Measurements from ENCODE around the gene UBE2O. TPM values are rescaled to one million over a fixed set of nuclear protein-coding genes. Genes with fewer than 3 reads are reported as not detected.

UBE2O gene
- total RNA-seq, 1 donor from 2014 or later, result 25.8 TPM

DNA sequence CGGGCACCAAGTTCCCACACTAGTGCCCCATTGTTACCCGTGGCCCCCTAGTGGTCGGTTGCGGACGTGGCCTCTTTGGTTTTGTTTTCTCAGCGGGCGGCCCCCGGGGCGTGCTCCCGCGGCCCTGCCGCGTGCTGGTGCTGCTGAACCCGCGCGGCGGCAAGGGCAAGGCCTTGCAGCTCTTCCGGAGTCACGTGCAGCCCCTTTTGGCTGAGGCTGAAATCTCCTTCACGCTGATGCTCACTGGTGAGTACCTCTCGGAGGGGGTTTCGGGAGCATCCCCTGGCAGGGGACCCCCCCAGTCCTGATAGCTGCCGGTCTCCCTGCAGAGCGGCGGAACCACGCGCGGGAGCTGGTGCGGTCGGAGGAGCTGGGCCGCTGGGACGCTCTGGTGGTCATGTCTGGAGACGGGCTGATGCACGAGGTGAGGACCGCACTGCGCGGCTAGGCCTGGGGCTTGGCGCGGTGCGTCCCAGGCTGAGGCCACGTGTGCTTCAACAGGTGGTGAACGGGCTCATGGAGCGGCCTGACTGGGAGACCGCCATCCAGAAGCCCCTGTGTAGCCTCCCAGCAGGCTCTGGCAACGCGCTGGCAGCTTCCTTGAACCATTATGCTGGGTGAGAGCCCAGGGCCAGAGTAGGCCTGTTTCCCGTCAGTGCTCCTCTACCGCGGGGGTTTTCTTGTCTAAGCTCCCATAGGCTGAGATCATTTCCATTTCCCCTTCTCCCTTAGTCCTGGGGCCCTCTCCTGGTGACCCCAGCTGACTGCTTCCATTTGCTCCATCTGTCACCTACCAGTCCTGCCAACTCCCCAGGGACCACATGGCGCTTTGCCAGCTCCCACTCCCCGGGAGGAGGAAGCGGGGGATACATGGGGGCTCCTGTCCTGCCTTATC is 66.8 kb downstream of the UBE2O start:
- peaks cover 5% of the 10 kb centered on the region for H3K36me3 Mint-ChIP-seq (ENCODE audit: low read depth, unreplicated experiment)
- Histone ChIP-seq H4K20me1 (ENCODE audit: insufficient read depth, low read length) (peaks cover 50% of the 10 kb centered on the region), H3K27me3 (ENCODE audit: insufficient read depth, low read length) (no peaks in the 10 kb centered on the region), H3K4me1 (ENCODE audit: insufficient read depth, low read length) (peaks cover 43% of the 10 kb centered on the region), H3K9me3 (ENCODE audit: insufficient read depth, low read depth, low read length) (no peaks in the 10 kb centered on the region), H3K9ac (ENCODE audit: low read length) (peak overlapping the region; percentile 99), H2AFZ (ENCODE audit: low read depth, low read length) (no peak overlapping the region), H3K79me2 (ENCODE audit: insufficient read depth, low read length) (peaks cover 64% of the 10 kb centered on the region), H3K27ac (ENCODE audit: low read depth, low read length) (peak overlapping the region; percentile 99), H3K36me3 (ENCODE audit: insufficient read depth, low read length) (peaks cover 23% of the 10 kb centered on the region), H3K4me3 (ENCODE audit: insufficient read depth, low read depth, low read length) (peak overlapping the region; percentile 86), H3K4me2 (ENCODE audit: low read length) (peak overlapping the region; percentile 86)
- peak overlapping the region; percentile 78 for H3K4me3 Mint-ChIP-seq (ENCODE audit: unreplicated experiment)
- H3K9me3 Mint-ChIP-seq (ENCODE audit: unreplicated experiment), result no peaks in the 10 kb centered on the region
- H3K27ac Mint-ChIP-seq (ENCODE audit: unreplicated experiment), result peak overlapping the region; percentile 88
- H3K27me3 Mint-ChIP-seq (ENCODE audit: low read depth, unreplicated experiment), result no peaks in the 10 kb centered on the region
- TF ChIP-seq, protein P1, sequence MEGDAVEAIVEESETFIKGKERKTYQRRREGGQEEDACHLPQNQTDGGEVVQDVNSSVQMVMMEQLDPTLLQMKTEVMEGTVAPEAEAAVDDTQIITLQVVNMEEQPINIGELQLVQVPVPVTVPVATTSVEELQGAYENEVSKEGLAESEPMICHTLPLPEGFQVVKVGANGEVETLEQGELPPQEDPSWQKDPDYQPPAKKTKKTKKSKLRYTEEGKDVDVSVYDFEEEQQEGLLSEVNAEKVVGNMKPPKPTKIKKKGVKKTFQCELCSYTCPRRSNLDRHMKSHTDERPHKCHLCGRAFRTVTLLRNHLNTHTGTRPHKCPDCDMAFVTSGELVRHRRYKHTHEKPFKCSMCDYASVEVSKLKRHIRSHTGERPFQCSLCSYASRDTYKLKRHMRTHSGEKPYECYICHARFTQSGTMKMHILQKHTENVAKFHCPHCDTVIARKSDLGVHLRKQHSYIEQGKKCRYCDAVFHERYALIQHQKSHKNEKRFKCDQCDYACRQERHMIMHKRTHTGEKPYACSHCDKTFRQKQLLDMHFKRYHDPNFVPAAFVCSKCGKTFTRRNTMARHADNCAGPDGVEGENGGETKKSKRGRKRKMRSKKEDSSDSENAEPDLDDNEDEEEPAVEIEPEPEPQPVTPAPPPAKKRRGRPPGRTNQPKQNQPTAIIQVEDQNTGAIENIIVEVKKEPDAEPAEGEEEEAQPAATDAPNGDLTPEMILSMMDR (IDR thresholded peaks at IDR 0.05; ENCODE audit: insufficient read depth, low read depth, low read length), result peak; percentile 65
- no peak for TF ChIP-seq EZH2 (IDR thresholded peaks at IDR 0.05; ENCODE audit: insufficient read depth, low read length)
- H3K4me1 Mint-ChIP-seq (ENCODE audit: low read depth, unreplicated experiment), result peaks cover 8% of the 10 kb centered on the region
- DNase-seq (ENCODE audit: low read depth) (peak; percentile 62), FAIRE-seq (no peak)

DNA sequence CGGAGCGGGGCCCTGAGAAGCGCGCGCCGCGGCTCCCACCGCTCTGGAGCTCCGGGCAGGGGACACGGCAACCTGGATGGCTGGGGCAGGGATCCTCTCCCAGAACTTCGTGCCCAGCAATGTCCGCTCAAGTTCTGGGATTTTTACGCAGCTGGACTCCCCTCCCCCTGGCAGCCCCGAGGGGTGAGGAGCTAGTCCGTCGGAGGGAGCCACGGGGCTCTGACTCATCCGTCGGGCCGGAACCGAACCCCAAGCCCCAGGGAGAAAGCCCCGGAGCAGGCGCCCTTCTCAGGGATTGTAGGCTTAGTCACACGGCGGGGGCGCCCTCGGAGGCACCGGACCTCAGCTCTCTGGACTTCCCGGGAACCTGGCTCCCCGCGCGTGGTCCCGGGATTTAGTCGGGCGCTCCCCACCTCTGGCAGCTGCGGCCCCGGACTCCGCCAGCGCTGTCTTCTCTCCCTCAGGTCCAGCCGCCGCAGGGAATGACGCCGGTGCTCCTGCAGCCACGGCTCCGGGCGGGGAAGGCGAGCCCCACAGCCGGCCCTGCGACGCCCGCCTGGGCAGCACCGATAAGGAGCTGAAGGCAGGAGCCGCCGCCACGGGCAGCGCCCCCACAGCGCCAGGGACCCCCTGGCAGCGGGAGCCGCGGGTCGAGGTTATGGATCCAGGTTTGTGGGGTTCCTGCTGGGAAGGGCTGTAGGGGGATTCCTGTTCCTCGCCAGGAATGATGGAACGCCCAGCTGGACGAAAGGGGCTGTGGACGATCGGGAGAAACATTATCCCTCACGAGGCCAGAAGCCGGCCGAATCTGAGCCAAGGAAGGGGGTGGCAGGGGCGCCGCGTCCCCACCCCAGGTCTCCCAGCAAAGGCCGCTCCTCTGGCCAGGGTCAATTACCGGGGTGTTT is 67.7 kb downstream of the UBE2O start:
- no peaks in the 10 kb centered on the region for H3K27me3 Mint-ChIP-seq (ENCODE audit: low read depth, unreplicated experiment)
- TF ChIP-seq, protein P1 (IDR thresholded peaks at IDR 0.05; ENCODE audit: insufficient read depth, low read depth, low read length), result no peak
- no peak for TF ChIP-seq EZH2 (IDR thresholded peaks at IDR 0.05; ENCODE audit: insufficient read depth, low read length)
- peaks cover 45% of the 10 kb centered on the region for H4K20me1 ChIP-seq (ENCODE audit: insufficient read depth, low read length)
- peaks cover 2% of the 10 kb centered on the region for H3K36me3 Mint-ChIP-seq (ENCODE audit: low read depth, unreplicated experiment)
- no peaks in the 10 kb centered on the region for H3K9me3 Mint-ChIP-seq (ENCODE audit: unreplicated experiment)
- no peaks in the 10 kb centered on the region for H3K27me3 ChIP-seq (ENCODE audit: insufficient read depth, low read length)
- peak overlapping the region; percentile 99 for H3K9ac ChIP-seq (ENCODE audit: low read length)
- peak overlapping the region; percentile 34 for H3K27ac Mint-ChIP-seq (ENCODE audit: unreplicated experiment)
- H2AFZ ChIP-seq (ENCODE audit: low read depth, low read length), result peak overlapping the region; percentile 63
- H3K36me3 ChIP-seq (ENCODE audit: insufficient read depth, low read length), result peaks cover 20% of the 10 kb centered on the region
- peak overlapping the region; percentile 99 for H3K27ac ChIP-seq (ENCODE audit: low read depth, low read length)
- H3K79me2 ChIP-seq (ENCODE audit: insufficient read depth, low read length), result peaks cover 68% of the 10 kb centered on the region
- no peaks in the 10 kb centered on the region for H3K9me3 ChIP-seq (ENCODE audit: insufficient read depth, low read depth, low read length)
- FAIRE-seq (no peak), DNase-seq (ENCODE audit: low read depth) (peak; percentile 55)
- peaks cover 44% of the 10 kb centered on the region for H3K4me1 ChIP-seq (ENCODE audit: insufficient read depth, low read length)
- H3K4me3 Mint-ChIP-seq (ENCODE audit: unreplicated experiment), result peak overlapping the region; percentile 78
- H3K4me2 ChIP-seq (ENCODE audit: low read length), result peak overlapping the region; percentile 86
- peaks cover 8% of the 10 kb centered on the region for H3K4me1 Mint-ChIP-seq (ENCODE audit: low read depth, unreplicated experiment)
- peak overlapping the region; percentile 86 for H3K4me3 ChIP-seq (ENCODE audit: insufficient read depth, low read depth, low read length)
